ENCODE results near the gene FAM124A.

DNA sequence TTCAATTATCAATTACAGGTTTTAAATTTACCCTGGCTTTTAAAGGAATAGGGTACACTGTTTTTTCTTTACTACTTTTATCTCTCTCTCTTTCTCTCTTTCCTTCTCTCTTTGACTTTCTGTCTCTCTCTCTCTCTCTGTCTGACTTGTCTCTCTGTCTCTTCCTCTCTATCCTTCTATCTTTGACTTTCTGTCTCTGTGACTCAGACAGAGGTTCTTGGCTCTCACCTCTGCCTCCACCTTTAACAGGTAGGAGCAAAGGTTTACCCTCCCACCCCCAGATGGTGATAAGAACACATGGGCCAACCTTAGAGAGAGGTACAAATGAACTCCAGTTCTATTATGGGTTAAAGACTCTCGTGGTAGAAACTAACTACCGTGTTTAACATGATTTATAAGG lies 20.3 kb upstream of the FAM124A start:
- TF ChIP-seq, protein P1, sequence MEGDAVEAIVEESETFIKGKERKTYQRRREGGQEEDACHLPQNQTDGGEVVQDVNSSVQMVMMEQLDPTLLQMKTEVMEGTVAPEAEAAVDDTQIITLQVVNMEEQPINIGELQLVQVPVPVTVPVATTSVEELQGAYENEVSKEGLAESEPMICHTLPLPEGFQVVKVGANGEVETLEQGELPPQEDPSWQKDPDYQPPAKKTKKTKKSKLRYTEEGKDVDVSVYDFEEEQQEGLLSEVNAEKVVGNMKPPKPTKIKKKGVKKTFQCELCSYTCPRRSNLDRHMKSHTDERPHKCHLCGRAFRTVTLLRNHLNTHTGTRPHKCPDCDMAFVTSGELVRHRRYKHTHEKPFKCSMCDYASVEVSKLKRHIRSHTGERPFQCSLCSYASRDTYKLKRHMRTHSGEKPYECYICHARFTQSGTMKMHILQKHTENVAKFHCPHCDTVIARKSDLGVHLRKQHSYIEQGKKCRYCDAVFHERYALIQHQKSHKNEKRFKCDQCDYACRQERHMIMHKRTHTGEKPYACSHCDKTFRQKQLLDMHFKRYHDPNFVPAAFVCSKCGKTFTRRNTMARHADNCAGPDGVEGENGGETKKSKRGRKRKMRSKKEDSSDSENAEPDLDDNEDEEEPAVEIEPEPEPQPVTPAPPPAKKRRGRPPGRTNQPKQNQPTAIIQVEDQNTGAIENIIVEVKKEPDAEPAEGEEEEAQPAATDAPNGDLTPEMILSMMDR (conservative IDR thresholded peaks at IDR 0.05 in 1 of 2, IDR thresholded peaks at IDR 0.05 in 1 of 2; ENCODE audit: extremely low read depth in 1 of 2, insufficient read depth in 1 of 2, low read depth in 1 of 2, low read length in 2 of 2) = no peak
- TF ChIP-seq EZH2 (IDR thresholded peaks at IDR 0.05; ENCODE audit: borderline replicate concordance, low read length) = no peak
